Mucosa of descending colon (tissue), 3 donors: ENCODE measurements around the gene ADGRE2. TPM values are rescaled to one million over a fixed set of nuclear protein-coding genes. Genes with fewer than 3 reads are reported as not detected.
"Not testable (repeated sequence)": the region's sequence is repeated elsewhere in the genome, so short reads cannot be mapped to it uniquely, and the experiment has no call there.

Source experiments
- ATAC-seq: fragments of 200-7000 bp; cut with Tn5 transposase; one replicate; pipeline ENCODE4 v1.9.1; 2020; ENCODE audit warnings: mild to moderate bottlenecking, moderate library complexity
- DNase-seq, 3 donors: peaks; one replicate each; pipeline ENCODE4 v3.0.0-alpha.2; 2020
- H3K36me3 ChIP-seq: fragments of 200-600 bp; one replicate; pipeline ENCODE4 v1.8.0; 2021; ENCODE audit warnings: low read depth, mild to moderate bottlenecking
- H3K4me1 ChIP-seq: fragments of 200-600 bp; one replicate; pipeline ENCODE4 v1.8.0; 2021; ENCODE audit warnings: low read depth, mild to moderate bottlenecking
- H3K4me3 ChIP-seq: fragments of 200-600 bp; one replicate; pipeline ENCODE4 v1.8.0; 2021; ENCODE audit warnings: mild to moderate bottlenecking
- H3K9me3 ChIP-seq: fragments of 200-600 bp; one replicate; pipeline ENCODE4 v1.8.0; 2021; ENCODE audit warnings: mild to moderate bottlenecking
- CTCF ChIP-seq: fragments of 200-600 bp; IDR thresholded peaks from one replicate; pipeline ENCODE4 v1.8.0; 2022; ENCODE audit warnings: antibody characterized with exemption, mild to moderate bottlenecking
- intact Hi-C, 2 donors: fragments of 100-400 bp; cut with DNase I in 1 of 2; cut with micrococcal nuclease in 1 of 2; formaldehyde crosslinking; loops; one replicate each; pipeline versions ENCODE4 v1.11.0 to v1.11.1; 2022; cut with DNase I, micrococcal nuclease
- total RNA-seq, 3 donors: library from RNA; stranded (reverse); fragmentation: NEBNext Ultra II Directional in 2 of 3; extraction: Animal tissue kit (Norgen Biotek cat#: 25700) in 2 of 3; gene quantifications; one replicate each; pipeline versions ENCODE4 v1.2.1 to v1.2.4, GENCODE V29; 2021 to 2023
- donor health status: DM: no; HTN: no; CAD: no; lungs with moderate emphysema.
- donor health status: DM: no; HTN: no; CAD: no.
- donor health status: DM: no; HTN: yes; CAD: no.

Gene ADGRE2
- total RNA-seq, 3 donors from 2014 or later: 1.1 to 4.2 (median 1.9) TPM

GRCh38 chr19:14809272-14810057, 31.1 kb upstream of the ADGRE2 start:
- H3K4me1 ChIP-seq: no peaks in the 10 kb centered on the region
- TF ChIP-seq CTCF: no peak
- intact Hi-C loops: no loop called here
- DNase-seq (no peak), ATAC-seq (no peak)
- no peaks in the 10 kb centered on the region for H3K9me3 ChIP-seq
- no peaks in the 10 kb centered on the region for H3K36me3 ChIP-seq
- no peak overlapping the region for H3K4me3 ChIP-seq

- ATAC-seq: no peak
- no peak overlapping the region for H3K4me3 ChIP-seq
Observed at GRCh38 chr19:14804765-14805164, 26.4 kb upstream of the ADGRE2 start.

GRCh38 chr19:14798760-14799159, 20.4 kb upstream of the ADGRE2 start:
- no peaks in the 10 kb centered on the region for H3K4me1 ChIP-seq
- no peaks in the 10 kb centered on the region for H3K36me3 ChIP-seq
- ATAC-seq (no peak), DNase-seq (no peak)
- no peak for TF ChIP-seq CTCF
- intact Hi-C loops: no loop called here
- H3K4me3 ChIP-seq: no peak overlapping the region
- H3K9me3 ChIP-seq: no peaks in the 10 kb centered on the region

More at GRCh38 chr19:14804765-14805164, 26.4 kb upstream of the ADGRE2 start:
- intact Hi-C loops: no loop called here
- Histone ChIP-seq H3K4me1 (no peaks in the 10 kb centered on the region), H3K9me3 (no peaks in the 10 kb centered on the region), H3K36me3 (no peaks in the 10 kb centered on the region)
- no peak for DNase-seq
- no peak for TF ChIP-seq CTCF

GRCh38 chr19:14796021-14796420, 17.7 kb upstream of the ADGRE2 start:
- Histone ChIP-seq H3K36me3 (no peaks in the 10 kb centered on the region), H3K4me3 (no peak overlapping the region), H3K9me3 (no peaks in the 10 kb centered on the region), H3K4me1 (no peaks in the 10 kb centered on the region)
- TF ChIP-seq CTCF: no peak
- ATAC-seq: no peak
- DNase-seq: no peak
- intact Hi-C loops: no loop called here

- H3K36me3 ChIP-seq: no peaks in the 10 kb centered on the region
- ATAC-seq (no peak), DNase-seq (no peak)
- H3K4me3 ChIP-seq: no peak overlapping the region
- intact Hi-C loops: no loop called here
- no peaks in the 10 kb centered on the region for H3K9me3 ChIP-seq
- no peaks in the 10 kb centered on the region for H3K4me1 ChIP-seq
- no peak for TF ChIP-seq CTCF
Observed at GRCh38 chr19:14795078-14795721, 16.8 kb upstream of the ADGRE2 start.

- H3K9me3 ChIP-seq, H3K4me3 ChIP-seq, H3K4me1 ChIP-seq, DNase-seq, H3K36me3 ChIP-seq, intact Hi-C loops, ATAC-seq: not testable (repeated sequence)
Observed at GRCh38 chr19:14792250-14792649, 13.9 kb upstream of the ADGRE2 start.
